SK-N-SH treated with all-trans-retinoic acid at 6 μM for 48 hours (cell line): Measurements from ENCODE around the gene LTF.

Source experiments
- ATAC-seq: fragments of 200-7000 bp; cut with Tn5 transposase; 3 replicates; pipeline ENCODE4 v1.9.1; 2020; ENCODE audit warnings: mild to moderate bottlenecking, moderate library complexity
- ARNTL ChIP-seq: fragments of 450-650 bp; formaldehyde crosslinking; IDR thresholded peaks from 2 replicates; pipeline ENCODE4 v1.5.0; 2020; ENCODE audit warnings: low read depth, mild to moderate bottlenecking, moderate library complexity, borderline replicate concordance
- BACH2 ChIP-seq: fragments of 250-450 bp; sonication (Bioruptor Pico); IDR thresholded peaks from 2 replicates; pipeline ENCODE4 v1.9.0; 2021; ENCODE audit warnings: mild to moderate bottlenecking, borderline replicate concordance
- ESRRG ChIP-seq: fragments of 250-450 bp; sonication (Bioruptor Pico); IDR thresholded peaks from 2 replicates; pipeline ENCODE4 v1.6.1; 2021; ENCODE audit warnings: mild to moderate bottlenecking
- GLIS3 ChIP-seq: fragments of 250-450 bp; sonication (Bioruptor Pico); IDR thresholded peaks from 2 replicates; pipeline ENCODE4 v1.5.0; 2020; ENCODE audit warnings: mild to moderate bottlenecking, moderate library complexity
- OSR1 ChIP-seq: fragments of 250-450 bp; sonication (Bioruptor Pico); IDR thresholded peaks from 2 replicates; pipeline ENCODE4 v1.8.0; 2022; ENCODE audit warnings: moderate library complexity, mild to moderate bottlenecking, inconsistent platforms
- PPARA ChIP-seq: fragments of 250-450 bp; sonication (Bioruptor Pico); IDR thresholded peaks from 2 replicates; pipeline ENCODE4 v1.5.0; 2020; ENCODE audit warnings: mild to moderate bottlenecking, borderline replicate concordance
- RARB ChIP-seq: fragments of 250-450 bp; sonication (Bioruptor Pico); IDR thresholded peaks from 2 replicates; pipeline ENCODE4 v1.8.0; 2021; ENCODE audit warnings: mild to moderate bottlenecking, moderate library complexity
- TCF4 ChIP-seq: fragments of 250-450 bp; sonication (Bioruptor Pico); IDR thresholded peaks from 2 replicates; pipeline ENCODE4 v1.8.0; 2021; ENCODE audit warnings: mild to moderate bottlenecking, moderate library complexity, borderline replicate concordance
- TOX ChIP-seq: fragments of 250-450 bp; sonication (Bioruptor Pico); IDR thresholded peaks from 2 replicates; pipeline ENCODE4 v1.8.0; 2021; ENCODE audit warnings: mild to moderate bottlenecking, moderate library complexity, borderline replicate concordance
- TSHZ2 ChIP-seq: fragments of 250-450 bp; sonication (Bioruptor Pico); IDR thresholded peaks from 2 replicates; pipeline ENCODE4 v1.5.0; 2020; ENCODE audit warnings: mild to moderate bottlenecking, moderate library complexity
- ZC3H10 ChIP-seq: fragments of 250-450 bp; sonication (Bioruptor Pico); IDR thresholded peaks from 2 replicates; pipeline ENCODE4 v1.5.1; 2021; ENCODE audit warnings: mild to moderate bottlenecking, moderate library complexity
- ZFP3 ChIP-seq: fragments of 250-450 bp; sonication (Bioruptor Pico); IDR thresholded peaks from 2 replicates; pipeline ENCODE4 v1.5.0; 2020; ENCODE audit warnings: mild to moderate bottlenecking, moderate library complexity
- ZFP30 ChIP-seq: fragments of 450-650 bp; formaldehyde crosslinking; IDR thresholded peaks from 2 replicates; pipeline ENCODE4 v1.5.0; 2022; ENCODE audit warnings: mild to moderate bottlenecking, moderate library complexity
- ZNF565 ChIP-seq: fragments of 450-650 bp; formaldehyde crosslinking; conservative IDR thresholded peaks from 2 replicates; pipeline ENCODE4 v1.5.0; 2020; ENCODE audit warnings: low read depth, mild to moderate bottlenecking, moderate library complexity
- ZNF70 ChIP-seq: fragments of 450-650 bp; formaldehyde crosslinking; IDR thresholded peaks from 2 replicates; pipeline ENCODE4 v1.5.0; 2020; ENCODE audit warnings: mild to moderate bottlenecking, moderate library complexity
- ZNF8 ChIP-seq: fragments of 450-650 bp; formaldehyde crosslinking; IDR thresholded peaks from 2 replicates; pipeline ENCODE4 v1.5.0; 2020; ENCODE audit warnings: mild to moderate bottlenecking, moderate library complexity
- TF ChIP-seq, protein P1 (sequence below): fragments of 250-450 bp; sonication (Bioruptor Pico); IDR thresholded peaks from 2 replicates; pipeline ENCODE4 v1.5.1; 2020; ENCODE audit warnings: low read depth, mild to moderate bottlenecking, moderate library complexity
- TF ChIP-seq, protein P2 (sequence below): fragments of 250-450 bp; sonication (Bioruptor Pico); IDR thresholded peaks from 2 replicates; pipeline ENCODE4 v1.8.0; 2021; ENCODE audit warnings: low read depth, mild to moderate bottlenecking, moderate library complexity, borderline replicate concordance
- TF ChIP-seq, protein P3 (sequence below): fragments of 250-450 bp; sonication (Bioruptor Pico); IDR thresholded peaks from 2 replicates; pipeline ENCODE4 v1.8.0; 2020; ENCODE audit warnings: mild to moderate bottlenecking, moderate library complexity, borderline replicate concordance

LTF gene

DNA sequence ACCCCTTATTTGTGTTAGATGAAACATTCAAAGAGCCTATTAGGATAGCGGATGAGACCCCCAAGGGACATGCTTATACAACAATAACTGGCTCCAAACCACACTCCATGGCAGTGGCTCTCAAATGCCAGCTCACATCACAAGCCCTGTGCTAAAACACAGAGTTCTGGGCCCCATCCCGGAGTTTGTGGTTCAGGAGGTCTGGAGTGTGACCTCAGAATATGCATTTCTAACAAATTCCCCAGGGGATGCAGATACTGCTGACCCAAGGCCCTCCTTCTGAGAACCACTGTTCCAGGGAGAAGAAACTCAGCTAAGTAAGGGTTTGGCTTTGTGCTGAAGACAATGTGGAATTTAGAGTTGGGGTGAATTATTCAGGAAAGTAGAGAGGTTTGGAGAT is 54.0 kb downstream of the LTF start:
- TF ChIP-seq ZFP3 (CRISPR knock-in tag) (no peak), TOX (CRISPR knock-in tag) (no peak), ESRRG (no peak), ZC3H10 (CRISPR knock-in tag) (no peak), PPARA (CRISPR knock-in tag) (no peak), OSR1 (no peak)
- ATAC-seq: no peak

- TF ChIP-seq ZFP30 (no peak), OSR1 (no peak), TCF4 (no peak), RARB (CRISPR knock-in tag) (no peak), BACH2 (no peak), ARNTL (no peak)
- TF ChIP-seq, protein P1, sequence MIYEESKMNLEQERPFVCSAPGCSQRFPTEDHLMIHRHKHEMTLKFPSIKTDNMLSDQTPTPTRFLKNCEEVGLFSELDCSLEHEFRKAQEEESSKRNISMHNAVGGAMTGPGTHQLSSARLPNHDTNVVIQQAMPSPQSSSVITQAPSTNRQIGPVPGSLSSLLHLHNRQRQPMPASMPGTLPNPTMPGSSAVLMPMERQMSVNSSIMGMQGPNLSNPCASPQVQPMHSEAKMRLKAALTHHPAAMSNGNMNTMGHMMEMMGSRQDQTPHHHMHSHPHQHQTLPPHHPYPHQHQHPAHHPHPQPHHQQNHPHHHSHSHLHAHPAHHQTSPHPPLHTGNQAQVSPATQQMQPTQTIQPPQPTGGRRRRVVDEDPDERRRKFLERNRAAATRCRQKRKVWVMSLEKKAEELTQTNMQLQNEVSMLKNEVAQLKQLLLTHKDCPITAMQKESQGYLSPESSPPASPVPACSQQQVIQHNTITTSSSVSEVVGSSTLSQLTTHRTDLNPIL (CRISPR knock-in tag): no peak
- TF ChIP-seq, all 23 proteins: peak for 0
- ATAC-seq: no peak
Observed at GRCh38 chr3:46409739-46410489, 54.8 kb downstream of the LTF start.

DNA sequence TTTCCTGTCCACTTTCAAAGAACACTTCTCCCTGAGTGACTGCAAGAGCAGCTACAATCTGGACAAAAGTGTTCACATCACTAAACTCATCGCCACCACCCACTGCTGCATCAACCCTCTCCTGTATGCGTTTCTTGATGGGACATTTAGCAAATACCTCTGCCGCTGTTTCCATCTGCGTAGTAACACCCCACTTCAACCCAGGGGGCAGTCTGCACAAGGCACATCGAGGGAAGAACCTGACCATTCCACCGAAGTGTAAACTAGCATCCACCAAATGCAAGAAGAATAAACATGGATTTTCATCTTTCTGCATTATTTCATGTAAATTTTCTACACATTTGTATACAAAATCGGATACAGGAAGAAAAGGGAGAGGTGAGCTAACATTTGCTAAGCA is 55.9 kb downstream of the LTF start:
- no peak for ATAC-seq
- no peak for TF ChIP-seq ZC3H10 (CRISPR knock-in tag)
- no peak for TF ChIP-seq RARB (CRISPR knock-in tag)
- TF ChIP-seq ZNF8 (CRISPR knock-in tag): no peak

- TF ChIP-seq TCF4 (no peak), TSHZ2 (CRISPR knock-in tag) (no peak), ZNF70 (CRISPR knock-in tag) (no peak), ZFP3 (CRISPR knock-in tag) (no peak), ZNF8 (CRISPR knock-in tag) (no peak), BACH2 (no peak), GLIS3 (no peak), ESRRG (no peak), ZNF565 (CRISPR knock-in tag) (no peak), ZFP30 (no peak)
- TF ChIP-seq, protein P1 (CRISPR knock-in tag): no peak
- TF ChIP-seq, protein P2, sequence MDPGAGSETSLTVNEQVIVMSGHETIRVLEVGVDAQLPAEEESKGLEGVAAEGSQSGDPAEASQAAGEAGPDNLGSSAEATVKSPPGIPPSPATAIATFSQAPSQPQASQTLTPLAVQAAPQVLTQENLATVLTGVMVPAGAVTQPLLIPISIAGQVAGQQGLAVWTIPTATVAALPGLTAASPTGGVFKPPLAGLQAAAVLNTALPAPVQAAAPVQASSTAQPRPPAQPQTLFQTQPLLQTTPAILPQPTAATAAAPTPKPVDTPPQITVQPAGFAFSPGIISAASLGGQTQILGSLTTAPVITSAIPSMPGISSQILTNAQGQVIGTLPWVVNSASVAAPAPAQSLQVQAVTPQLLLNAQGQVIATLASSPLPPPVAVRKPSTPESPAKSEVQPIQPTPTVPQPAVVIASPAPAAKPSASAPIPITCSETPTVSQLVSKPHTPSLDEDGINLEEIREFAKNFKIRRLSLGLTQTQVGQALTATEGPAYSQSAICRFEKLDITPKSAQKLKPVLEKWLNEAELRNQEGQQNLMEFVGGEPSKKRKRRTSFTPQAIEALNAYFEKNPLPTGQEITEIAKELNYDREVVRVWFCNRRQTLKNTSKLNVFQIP: no peak
- TF ChIP-seq, protein P3, sequence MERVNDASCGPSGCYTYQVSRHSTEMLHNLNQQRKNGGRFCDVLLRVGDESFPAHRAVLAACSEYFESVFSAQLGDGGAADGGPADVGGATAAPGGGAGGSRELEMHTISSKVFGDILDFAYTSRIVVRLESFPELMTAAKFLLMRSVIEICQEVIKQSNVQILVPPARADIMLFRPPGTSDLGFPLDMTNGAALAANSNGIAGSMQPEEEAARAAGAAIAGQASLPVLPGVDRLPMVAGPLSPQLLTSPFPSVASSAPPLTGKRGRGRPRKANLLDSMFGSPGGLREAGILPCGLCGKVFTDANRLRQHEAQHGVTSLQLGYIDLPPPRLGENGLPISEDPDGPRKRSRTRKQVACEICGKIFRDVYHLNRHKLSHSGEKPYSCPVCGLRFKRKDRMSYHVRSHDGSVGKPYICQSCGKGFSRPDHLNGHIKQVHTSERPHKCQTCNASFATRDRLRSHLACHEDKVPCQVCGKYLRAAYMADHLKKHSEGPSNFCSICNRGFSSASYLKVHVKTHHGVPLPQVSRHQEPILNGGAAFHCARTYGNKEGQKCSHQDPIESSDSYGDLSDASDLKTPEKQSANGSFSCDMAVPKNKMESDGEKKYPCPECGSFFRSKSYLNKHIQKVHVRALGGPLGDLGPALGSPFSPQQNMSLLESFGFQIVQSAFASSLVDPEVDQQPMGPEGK (CRISPR knock-in tag): no peak
- no peak for ATAC-seq
Observed at GRCh38 chr3:46407970-46408369, 56.7 kb downstream of the LTF start.
